ENCODE results near the gene ZNF24. TPM values are rescaled to one million over a fixed set of nuclear protein-coding genes. Genes with fewer than 3 reads are reported as not detected.

Gene ZNF24
- total and polyA plus RNA-seq, 9 donors = 18.7 to 64.8 (median 48.1) TPM

DNA sequence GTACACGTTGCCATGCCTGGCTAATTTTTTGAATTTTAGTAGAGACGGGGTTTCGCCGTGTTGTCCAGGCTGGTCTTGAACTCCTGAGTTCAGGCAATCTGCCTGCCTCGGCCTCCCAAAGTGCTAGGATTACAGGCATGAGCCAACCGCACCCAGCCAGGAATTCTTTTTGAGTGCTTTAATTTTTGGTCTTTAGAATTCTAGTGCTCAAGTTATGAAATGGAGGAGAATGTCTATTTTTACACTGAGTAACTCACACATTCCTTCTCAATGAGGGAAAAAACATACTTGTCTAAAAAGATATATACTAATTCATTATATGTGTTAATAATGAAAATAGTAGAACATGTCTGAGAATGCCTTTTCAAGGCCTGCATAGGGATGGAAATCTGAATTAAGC, 24.4 kb upstream of the ZNF24 start:
- intact Hi-C loops (cut with DNase I) = no loop called here
- H3K4me1 ChIP-seq (ENCODE audit: insufficient read depth) = no peaks in the 10 kb centered on the region
- 95 to 97% (median 95%) methylated on average over 6 of the region's 6 CpGs for WGBS, 3 donors
- no peaks in the 10 kb centered on the region for H3K9me3 ChIP-seq
- no peak for DNase-seq
- H3K27me3 ChIP-seq = no peaks in the 10 kb centered on the region
- TF ChIP-seq EP300 (IDR thresholded peaks at IDR 0.05) (no peak), POLR2A (IDR thresholded peaks at IDR 0.05) (no peak)
- TF ChIP-seq, protein P1, sequence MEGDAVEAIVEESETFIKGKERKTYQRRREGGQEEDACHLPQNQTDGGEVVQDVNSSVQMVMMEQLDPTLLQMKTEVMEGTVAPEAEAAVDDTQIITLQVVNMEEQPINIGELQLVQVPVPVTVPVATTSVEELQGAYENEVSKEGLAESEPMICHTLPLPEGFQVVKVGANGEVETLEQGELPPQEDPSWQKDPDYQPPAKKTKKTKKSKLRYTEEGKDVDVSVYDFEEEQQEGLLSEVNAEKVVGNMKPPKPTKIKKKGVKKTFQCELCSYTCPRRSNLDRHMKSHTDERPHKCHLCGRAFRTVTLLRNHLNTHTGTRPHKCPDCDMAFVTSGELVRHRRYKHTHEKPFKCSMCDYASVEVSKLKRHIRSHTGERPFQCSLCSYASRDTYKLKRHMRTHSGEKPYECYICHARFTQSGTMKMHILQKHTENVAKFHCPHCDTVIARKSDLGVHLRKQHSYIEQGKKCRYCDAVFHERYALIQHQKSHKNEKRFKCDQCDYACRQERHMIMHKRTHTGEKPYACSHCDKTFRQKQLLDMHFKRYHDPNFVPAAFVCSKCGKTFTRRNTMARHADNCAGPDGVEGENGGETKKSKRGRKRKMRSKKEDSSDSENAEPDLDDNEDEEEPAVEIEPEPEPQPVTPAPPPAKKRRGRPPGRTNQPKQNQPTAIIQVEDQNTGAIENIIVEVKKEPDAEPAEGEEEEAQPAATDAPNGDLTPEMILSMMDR (IDR thresholded peaks at IDR 0.05) = no peak
- H3K4me3 ChIP-seq = no peak overlapping the region
- no peaks in the 10 kb centered on the region for H3K36me3 ChIP-seq
- H3K27ac ChIP-seq = no peak overlapping the region

DNA sequence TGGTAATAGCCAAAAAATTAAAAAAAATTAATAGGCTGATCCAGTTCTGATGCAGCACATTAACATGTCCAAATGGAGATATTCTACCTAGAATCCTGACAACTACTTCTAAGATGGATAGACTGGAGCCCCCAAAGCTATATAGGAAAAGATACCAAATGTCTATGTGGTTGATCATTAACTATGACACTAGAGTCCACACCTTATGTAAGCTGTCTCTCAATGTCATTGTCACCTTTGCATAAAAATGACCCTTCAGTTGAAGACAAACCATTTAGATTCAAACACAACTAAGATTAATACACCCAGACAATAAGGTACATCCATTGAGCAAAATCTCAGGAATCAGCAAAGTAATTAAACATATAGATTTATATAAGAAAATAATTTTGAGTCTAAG, 18.3 kb upstream of the ZNF24 start:
- Histone ChIP-seq H3K27me3 (no peaks in the 10 kb centered on the region), H3K4me3 (no peak overlapping the region), H3K4me1 (ENCODE audit: insufficient read depth) (no peaks in the 10 kb centered on the region), H3K36me3 (no peaks in the 10 kb centered on the region), H3K27ac (no peak overlapping the region), H3K9me3 (no peaks in the 10 kb centered on the region)
- intact Hi-C loops (cut with DNase I) = no loop called here
- no peak for DNase-seq
- TF ChIP-seq, protein P1 (IDR thresholded peaks at IDR 0.05) = no peak
- no peak for TF ChIP-seq POLR2A (IDR thresholded peaks at IDR 0.05)
- no peak for TF ChIP-seq EP300 (IDR thresholded peaks at IDR 0.05)

DNA sequence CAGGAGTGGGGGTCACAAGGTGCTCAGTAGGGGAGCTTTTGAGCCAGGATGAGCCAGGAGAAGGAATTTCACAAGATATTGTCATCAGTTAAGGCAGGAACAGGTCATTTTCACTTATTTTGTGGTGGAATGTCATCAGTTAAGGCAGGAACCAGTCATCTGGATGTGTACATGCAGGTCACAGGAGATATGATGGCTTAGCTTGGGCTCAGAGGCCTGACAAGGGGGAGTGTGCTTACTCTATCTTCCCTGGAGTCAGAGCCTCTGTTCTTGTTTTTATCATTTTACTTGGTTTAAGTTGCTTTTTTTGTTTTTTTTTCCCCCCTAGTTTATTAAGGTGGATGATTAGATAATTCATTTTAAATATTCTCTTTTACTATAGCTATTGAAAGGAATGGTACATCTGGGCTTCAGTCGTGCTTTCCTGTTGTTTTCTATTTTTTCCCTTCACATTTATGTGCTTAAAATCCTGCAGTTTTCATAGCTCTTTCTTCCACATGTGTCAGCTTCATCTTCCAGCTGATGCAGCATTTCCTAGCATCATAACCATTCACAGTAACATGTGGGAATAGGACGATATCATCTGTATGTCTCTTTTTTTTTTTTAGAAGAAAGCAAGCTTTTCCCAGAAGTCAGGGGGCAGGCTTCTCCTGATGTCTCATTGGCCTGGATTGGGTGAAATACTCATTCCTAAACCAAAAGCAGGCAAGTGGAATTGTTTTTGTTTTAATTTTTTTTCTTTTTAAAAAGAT, 17.5 kb upstream of the ZNF24 start:
- Histone ChIP-seq H3K4me3 (no peak overlapping the region), H3K27ac (no peak overlapping the region), H3K9me3 (no peaks in the 10 kb centered on the region), H3K27me3 (no peaks in the 10 kb centered on the region), H3K4me1 (ENCODE audit: insufficient read depth) (no peaks in the 10 kb centered on the region), H3K36me3 (no peaks in the 10 kb centered on the region)
- no peak for DNase-seq
- 41 to 50% (median 49%) methylated on average over 2 of the region's 2 CpGs for WGBS, 3 donors
- no peak for TF ChIP-seq EP300 (IDR thresholded peaks at IDR 0.05)
- no peak for TF ChIP-seq POLR2A (IDR thresholded peaks at IDR 0.05)
- TF ChIP-seq, protein P1 (IDR thresholded peaks at IDR 0.05) = no peak
- intact Hi-C loops (cut with DNase I) = no loop called here

DNA sequence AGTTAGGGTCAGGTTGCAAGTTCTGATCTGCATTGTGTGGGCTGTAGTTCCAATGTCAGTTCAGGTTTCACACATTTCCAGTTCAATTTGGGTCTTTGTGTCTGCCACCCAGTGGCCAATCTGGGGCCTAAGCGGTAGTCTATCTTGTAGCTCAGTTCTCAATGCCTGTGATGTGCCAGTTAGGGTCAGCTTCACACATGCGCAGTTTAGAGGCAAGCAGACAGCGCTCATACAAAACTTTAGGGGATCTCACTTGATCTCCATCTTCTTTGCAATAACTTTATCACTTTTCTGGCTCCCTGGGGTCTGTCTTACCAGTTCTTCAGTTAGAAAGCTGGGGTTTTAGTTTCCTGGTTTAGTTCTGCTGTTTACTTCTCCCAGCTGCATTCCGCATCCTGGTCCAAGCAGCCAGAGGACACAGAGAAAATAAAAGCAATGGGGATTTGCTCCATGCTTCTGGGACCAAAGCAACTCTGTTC, 11.0 kb upstream of the ZNF24 start:
- Histone ChIP-seq H3K9me3 (no peaks in the 10 kb centered on the region), H3K36me3 (no peaks in the 10 kb centered on the region), H3K4me1 (ENCODE audit: insufficient read depth) (no peaks in the 10 kb centered on the region), H3K4me3 (no peak overlapping the region), H3K27ac (no peak overlapping the region), H3K27me3 (no peaks in the 10 kb centered on the region)
- TF ChIP-seq, protein P1 (IDR thresholded peaks at IDR 0.05) = peak in 1 of 3 donors; percentile 41
- no peak for TF ChIP-seq POLR2A (IDR thresholded peaks at IDR 0.05)
- intact Hi-C loops (cut with DNase I) = loop anchor here in 1 of 4 donors (10.0 kb wide), 1 partner anchor 350 kb away; no protein-coding TSS in a partner anchor
- DNase-seq = peak; percentile 31 to 55 (median 42)
- 18 to 21% (median 21%) methylated on average over 4 of the region's 4 CpGs for WGBS, 3 donors

All from ovary (tissue), 9 donors.